GM13977 (cell line): ENCODE data around the gene TLE1.

Source experiments
- DNase-seq: peaks from one replicate; pipeline ENCODE4 v3.0.0; 2012; ENCODE audit warnings: low spot score
- CTCF ChIP-seq: IDR thresholded peaks from 2 replicates; pipeline ENCODE4 v1.5.1; 2012; ENCODE audit warnings: mild to moderate bottlenecking, control low read depth; ENCODE audit not compliant: insufficient read depth; ENCODE audit errors: extremely low read depth, missing control alignments
- in situ Hi-C: fragments of 300-500 bp; cut with MboI; formaldehyde crosslinking; loops from one replicate; pipeline ENCODE4 v1.12.0; 2022; ENCODE audit warnings: low sequenced_read_pairs, low pct_unique_long_range_greater_than_20kb, mixed read lengths, inconsistent platforms; ENCODE audit not compliant: unreplicated experiment

TLE1 gene

GRCh38 chr9:81682177-81682576, 7.2 kb downstream of the TLE1 start:
- DNase-seq: no peak
- TF ChIP-seq CTCF: no peak
- in situ Hi-C loops: no loop called here

- in situ Hi-C loops: no loop called here
- DNase-seq: no peak
- TF ChIP-seq CTCF: no peak
Measured at GRCh38 chr9:81680506-81680905, 8.8 kb downstream of the TLE1 start.

GRCh38 chr9:81680006-81680405, 9.3 kb downstream of the TLE1 start:
- no peak for TF ChIP-seq CTCF
- in situ Hi-C loops: no loop called here
- no peak for DNase-seq

- in situ Hi-C loops: no loop called here
- TF ChIP-seq CTCF: no peak
- no peak for DNase-seq
Measured at GRCh38 chr9:81678088-81678487, 11.3 kb downstream of the TLE1 start.

DNA sequence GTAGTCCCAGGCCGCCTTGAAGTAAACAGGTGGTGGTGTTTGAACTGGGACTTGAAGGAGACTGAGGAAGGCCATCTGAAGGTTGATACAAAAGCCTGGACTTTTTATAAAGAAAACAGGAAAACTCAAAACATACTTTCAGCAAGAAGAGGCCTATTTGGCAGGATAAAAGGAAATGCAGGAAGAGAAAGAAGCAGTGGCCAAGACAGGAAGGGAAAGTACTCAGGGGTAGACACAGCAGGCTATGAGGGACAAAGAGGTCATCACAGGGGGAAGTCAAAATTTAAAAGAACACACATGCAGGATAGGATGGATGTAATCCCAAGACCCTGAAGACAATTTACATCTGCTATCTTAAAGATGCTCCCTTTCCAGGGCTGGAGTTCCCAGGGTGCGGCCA, 13.0 kb downstream of the TLE1 start:
- no peak for TF ChIP-seq CTCF
- no peak for DNase-seq
- in situ Hi-C loops: no loop called here

DNA sequence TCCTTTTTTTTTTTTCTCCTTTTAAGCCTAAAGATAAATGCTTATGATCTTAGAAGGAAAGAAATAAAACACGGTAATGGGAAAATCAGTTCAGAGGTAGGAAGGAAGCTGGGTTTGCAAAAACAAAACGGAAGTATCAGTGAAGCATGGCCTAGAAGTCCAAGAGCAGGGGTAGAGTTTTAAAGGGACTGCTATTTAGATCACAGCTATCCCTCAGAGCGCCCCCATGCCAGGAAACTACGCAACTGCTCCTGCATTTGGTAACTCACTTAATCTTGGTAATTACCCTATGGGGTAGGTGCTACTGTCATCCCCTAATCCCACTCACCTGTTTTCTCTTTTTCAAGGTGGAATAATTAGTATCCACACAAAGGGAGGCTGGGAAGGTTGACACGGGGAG, 16.0 kb downstream of the TLE1 start:
- no peak for DNase-seq
- TF ChIP-seq CTCF: no peak
- in situ Hi-C loops: no loop called here

GRCh38 chr9:81671880-81672280, 17.5 kb downstream of the TLE1 start:
- in situ Hi-C loops: no loop called here
- DNase-seq: no peak
- TF ChIP-seq CTCF: no peak
